C4-2B (cell line): ENCODE results near the gene TRIM61.
"Not testable (repeated sequence)": the region's sequence is repeated elsewhere in the genome, so short reads cannot be mapped to it uniquely, and the experiment has no call there.

Experiments used
- H3K27ac ChIP-seq: fragments of 450-650 bp; 2 replicates; pipeline ENCODE4 v1.5.1; 2017
- CTCF ChIP-seq: fragments of 450-650 bp; conservative IDR thresholded peaks from 2 replicates; pipeline ENCODE4 v1.5.1; 2017; ENCODE audit warnings: mild to moderate bottlenecking
- ZFX ChIP-seq: fragments of 450-650 bp; IDR thresholded peaks from 2 replicates; pipeline ENCODE4 v1.6.1; 2017

The TRIM61 gene

DNA sequence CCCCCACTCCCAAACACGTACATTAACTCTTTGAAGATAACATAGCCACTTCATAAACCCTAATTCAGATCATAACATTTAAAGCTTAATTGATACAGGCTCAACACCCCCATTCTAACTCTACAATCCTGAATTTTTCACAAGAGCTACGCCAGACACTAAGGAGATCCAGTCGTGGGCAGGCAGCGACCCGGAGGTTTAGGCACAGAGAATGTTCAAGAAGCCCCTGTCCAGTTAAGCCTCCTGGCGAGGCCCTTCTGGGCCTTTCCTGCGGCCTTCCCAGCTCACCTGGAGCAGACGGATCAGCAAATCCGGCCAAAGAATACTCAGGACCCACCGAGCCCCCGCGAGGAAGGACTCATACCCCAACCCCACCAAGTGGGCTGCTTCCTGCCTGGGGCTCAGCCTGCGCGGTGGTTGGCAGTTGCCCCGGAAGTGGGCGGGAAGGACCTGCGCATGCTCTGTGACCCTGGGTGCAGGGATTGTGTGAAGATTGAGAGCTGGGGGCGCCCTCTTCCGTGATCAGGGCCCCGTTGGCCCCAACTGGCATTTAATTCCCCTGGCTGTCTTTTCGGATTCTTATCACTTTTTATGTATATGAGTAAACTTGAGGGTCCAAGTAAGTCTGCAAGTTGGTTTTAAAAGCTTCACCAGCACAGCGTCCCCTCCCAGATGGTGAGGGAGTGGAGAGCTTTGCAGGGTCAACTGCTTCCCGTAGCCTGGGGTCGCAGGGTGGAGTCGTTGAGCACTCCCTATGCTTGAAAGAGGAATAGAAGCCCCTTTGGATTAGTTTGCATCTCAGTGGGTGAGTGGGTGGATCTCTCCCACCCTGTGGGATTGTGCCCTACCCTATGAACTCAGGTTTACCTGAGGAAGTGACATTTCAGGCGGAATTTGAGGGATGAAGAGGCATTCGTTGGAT, at the start of gene TRIM61:
Gene TRIM61, minus strand, starts transcription at position 415 of the 922 bp plus-strand sequence. CDS start 7,655 bp downstream, outside the sequence.
- H3K27ac ChIP-seq: no peak within 1 kb of the TSS
- no peak for TF ChIP-seq ZFX
- no peak for TF ChIP-seq CTCF

GRCh38 chr4:165025782-165026181, 48.3 kb upstream of the TRIM61 start:
- not testable (repeated sequence) for H3K27ac ChIP-seq

DNA sequence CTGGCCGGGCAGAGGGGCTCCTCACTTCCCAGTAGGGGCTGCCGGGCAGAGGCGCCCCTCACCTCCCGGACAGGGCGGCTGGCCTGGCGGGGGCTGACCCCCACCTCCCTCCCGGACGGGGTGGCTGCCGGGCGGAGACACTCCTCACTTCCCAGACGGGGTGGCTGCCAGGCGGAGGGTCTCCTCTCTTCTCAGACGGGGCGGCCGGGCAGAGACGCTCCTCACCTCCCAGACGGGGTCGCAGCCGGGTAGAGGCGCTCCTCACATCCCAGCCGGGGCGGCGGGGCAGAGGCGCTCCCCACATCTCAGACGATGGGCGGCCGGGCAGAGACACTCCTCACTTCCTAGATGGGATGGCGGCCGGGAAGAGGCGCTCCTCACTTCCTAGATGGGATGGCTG, 42.5 kb upstream of the TRIM61 start:
- not testable (repeated sequence) for H3K27ac ChIP-seq

GRCh38 chr4:165016971-165017370, 39.5 kb upstream of the TRIM61 start:
- no peak overlapping the region for H3K27ac ChIP-seq
- TF ChIP-seq ZFX: no peak
- peak; percentile 27 for TF ChIP-seq CTCF

- TF ChIP-seq CTCF (no peak), ZFX (no peak)
- no peak overlapping the region for H3K27ac ChIP-seq
Observed at GRCh38 chr4:165013691-165014090, 36.2 kb upstream of the TRIM61 start.

DNA sequence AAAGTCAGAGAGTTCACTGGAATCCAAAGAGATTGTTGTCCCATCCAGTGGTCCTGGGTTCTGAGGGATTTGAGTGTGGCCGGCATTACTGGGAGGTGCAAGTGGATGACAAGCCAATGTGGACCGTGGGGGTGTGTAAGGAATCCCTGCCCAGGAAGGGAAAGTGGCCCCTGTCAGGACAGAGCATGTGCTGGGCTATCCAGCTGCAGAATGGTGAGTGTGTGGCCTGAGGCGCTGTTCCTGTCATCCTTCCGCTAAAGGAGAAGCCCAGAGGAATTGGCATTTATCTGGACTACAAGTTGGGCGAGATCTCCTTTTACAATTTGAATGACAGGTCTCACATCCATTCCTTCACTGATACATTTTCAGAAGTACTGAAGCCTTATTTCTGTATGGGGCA, 33.9 kb upstream of the TRIM61 start:
- no peak overlapping the region for H3K27ac ChIP-seq
- TF ChIP-seq CTCF (no peak), ZFX (no peak)

- H3K27ac ChIP-seq: no peak overlapping the region
- no peak for TF ChIP-seq CTCF
Observed at GRCh38 chr4:165010991-165011390, 33.5 kb upstream of the TRIM61 start.

- no peak overlapping the region for H3K27ac ChIP-seq
- TF ChIP-seq CTCF (no peak), ZFX (no peak)
Observed at GRCh38 chr4:165010487-165010886, 33.0 kb upstream of the TRIM61 start.
